Measurements from ENCODE around the gene C4A.

- no peak for TF ChIP-seq POLR2A (IDR thresholded peaks at IDR 0.05)
- TF ChIP-seq POLR2AphosphoS5 (IDR thresholded peaks at IDR 0.05) = no peak
- TF ChIP-seq CTCF (IDR thresholded peaks at IDR 0.05) = no peak
- no peak for TF ChIP-seq EP300 (IDR thresholded peaks at IDR 0.05)
Measured at GRCh38 chr6:31947864-31948263, 34.0 kb upstream of the C4A start.
